ENCODE results near the gene ENPEP.
"Not testable (repeated sequence)": the region's sequence is repeated elsewhere in the genome, so short reads cannot be mapped to it uniquely, and the experiment has no call there.

ENPEP gene

GRCh38 chr4:110518889-110519490, 43.0 kb downstream of the ENPEP start:
- DNase-seq: peak; percentile 4

- DNase-seq: no peak
These were observed 44.9 kb downstream of the ENPEP start for GRCh38 chr4:110520886-110521285.

DNA sequence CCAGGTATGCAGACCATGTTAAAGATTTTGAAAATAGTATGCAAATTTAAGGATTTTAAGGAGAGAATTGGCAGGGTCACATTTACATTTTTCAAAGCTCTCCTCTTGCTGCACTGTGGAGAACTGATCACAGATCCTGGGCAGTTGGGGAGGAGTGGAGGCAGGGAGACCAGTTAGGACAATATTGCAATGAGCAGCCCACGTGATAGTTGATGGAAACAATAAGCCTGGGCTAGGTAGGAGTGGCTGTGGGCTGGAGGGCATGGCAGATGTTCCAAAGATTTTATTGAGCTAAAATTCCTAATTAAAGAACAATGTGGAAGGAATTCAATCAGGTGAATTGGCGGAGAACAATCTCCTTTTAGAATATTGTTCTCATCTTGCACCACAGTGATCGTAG, 50.6 kb downstream of the ENPEP start:
- no peak for DNase-seq

- no peak for DNase-seq
These were observed 51.2 kb downstream of the ENPEP start for GRCh38 chr4:110527156-110527555.

- no peak for DNase-seq
These were observed 57.1 kb downstream of the ENPEP start for GRCh38 chr4:110532901-110533589.

DNA sequence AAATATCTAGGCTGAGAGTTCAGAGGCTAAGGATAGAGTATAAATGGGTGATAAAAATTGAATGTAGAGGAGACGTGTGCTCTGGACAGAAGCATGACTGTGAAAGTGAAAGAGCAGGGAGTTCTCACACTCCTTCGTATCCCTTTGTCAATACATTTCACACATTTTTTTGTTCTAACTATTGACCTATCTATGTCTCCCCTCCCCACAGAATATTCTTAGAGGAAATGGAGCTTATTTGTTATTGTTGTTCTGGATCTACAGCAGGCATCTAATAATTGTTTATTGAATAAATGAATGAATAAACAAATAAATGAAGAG, 57.6 kb downstream of the ENPEP start:
- no peak for DNase-seq

DNA sequence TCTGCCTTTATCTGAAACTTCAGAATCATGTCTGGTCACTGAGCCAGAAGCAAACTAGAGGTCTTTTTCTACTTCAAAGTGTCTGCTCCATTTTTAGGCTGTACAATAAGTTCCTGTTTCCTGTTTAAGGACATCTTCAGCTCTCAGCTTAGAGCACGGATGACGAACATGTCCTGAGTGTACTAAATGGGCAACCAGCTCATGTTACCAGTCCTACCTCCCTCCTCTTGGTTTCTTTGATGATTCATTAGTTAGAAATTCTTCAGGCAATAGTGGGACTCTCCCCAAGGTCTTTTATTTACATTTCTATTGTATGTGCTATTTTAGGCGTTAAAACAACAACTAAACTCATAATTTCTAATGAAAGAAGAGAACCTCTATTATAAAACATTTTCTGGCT, 58.0 kb downstream of the ENPEP start:
- DNase-seq: peak; percentile 32

GRCh38 chr4:110540581-110540980, 64.6 kb downstream of the ENPEP start:
- no peak for DNase-seq

DNA sequence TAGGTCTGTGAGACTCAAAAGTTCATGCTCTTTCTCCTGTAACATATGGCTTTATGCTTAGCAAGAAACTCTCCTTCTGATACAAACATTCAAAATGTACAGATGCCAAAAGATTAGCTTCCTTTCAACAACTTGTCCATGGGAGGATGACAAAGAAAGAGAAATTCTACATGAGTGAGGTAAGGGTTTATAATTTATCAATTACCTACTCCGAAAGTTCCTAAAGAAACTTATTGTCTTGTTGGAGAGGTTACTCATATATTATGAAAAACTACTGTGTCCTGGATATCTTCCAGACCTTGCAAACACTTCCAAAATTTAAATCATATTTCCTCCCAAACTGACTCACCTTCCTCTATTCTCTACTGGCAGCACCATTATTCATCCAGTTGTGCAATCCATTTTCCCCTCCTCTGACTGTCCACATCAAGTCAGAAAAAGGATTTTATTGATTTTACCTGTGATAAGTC, 65.1 kb downstream of the ENPEP start:
- no peak for DNase-seq

DNA sequence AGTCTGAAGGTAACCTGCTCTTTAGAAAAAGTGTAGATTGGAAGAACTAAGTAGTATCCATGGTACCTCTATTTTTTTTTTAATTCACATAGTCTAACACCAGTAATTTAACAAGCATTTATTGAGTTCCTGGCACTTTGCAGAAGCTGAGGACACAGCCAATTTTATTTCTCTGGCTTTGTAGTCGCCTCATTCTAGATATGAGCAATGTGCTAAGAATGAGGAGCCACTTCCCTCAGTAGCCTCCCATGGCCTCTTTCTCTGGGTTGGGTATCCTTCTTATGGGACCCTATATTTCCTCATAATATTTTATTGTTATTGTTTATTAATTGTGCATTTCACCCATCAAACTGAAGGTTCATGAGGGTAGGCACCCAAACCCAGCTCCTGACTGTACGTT, 67.6 kb downstream of the ENPEP start:
- DNase-seq: no peak

DNA sequence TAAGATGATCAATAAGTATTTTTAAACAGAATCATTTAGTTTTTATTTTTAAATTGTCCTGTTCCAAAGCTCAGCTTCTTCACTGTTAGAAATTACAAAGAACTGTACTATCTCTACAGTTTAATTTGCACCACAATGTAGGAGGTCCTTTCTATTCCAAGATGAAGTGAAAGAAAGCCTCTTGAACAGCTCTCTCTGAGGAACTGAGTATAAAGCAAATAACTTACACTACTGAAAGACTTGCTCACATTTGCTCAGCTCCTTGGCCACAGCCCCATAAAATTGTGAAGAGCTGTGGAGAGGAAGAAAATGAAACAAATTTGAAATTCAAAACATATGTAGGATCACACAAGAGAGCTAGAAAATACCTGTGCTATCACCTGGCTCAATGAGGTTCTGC, 68.6 kb downstream of the ENPEP start:
- DNase-seq: no peak

GRCh38 chr4:110550260-110550659, 74.3 kb downstream of the ENPEP start:
- no peak for DNase-seq

GRCh38 chr4:110553197-110553596, 77.2 kb downstream of the ENPEP start:
- no peak for DNase-seq

DNA sequence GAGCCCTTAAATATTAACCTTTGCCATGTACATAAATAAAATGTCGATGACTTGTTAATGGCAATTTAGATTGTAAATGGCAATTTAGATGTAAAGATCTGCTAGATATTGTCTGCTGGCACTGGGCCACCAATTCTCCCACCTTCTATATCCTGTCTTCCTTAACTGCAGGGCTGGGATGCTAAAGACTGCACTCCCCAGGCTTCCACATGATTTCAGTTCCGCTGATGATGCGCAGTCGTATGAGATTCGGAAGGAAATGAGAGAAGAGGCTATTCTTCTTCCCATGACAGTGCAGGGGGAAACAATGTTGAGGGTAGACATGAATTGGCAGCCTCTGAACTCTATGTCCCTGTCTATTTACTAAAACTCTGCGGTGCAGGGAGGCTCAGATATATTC, 91.3 kb downstream of the ENPEP start:
- DNase-seq: no peak

DNA sequence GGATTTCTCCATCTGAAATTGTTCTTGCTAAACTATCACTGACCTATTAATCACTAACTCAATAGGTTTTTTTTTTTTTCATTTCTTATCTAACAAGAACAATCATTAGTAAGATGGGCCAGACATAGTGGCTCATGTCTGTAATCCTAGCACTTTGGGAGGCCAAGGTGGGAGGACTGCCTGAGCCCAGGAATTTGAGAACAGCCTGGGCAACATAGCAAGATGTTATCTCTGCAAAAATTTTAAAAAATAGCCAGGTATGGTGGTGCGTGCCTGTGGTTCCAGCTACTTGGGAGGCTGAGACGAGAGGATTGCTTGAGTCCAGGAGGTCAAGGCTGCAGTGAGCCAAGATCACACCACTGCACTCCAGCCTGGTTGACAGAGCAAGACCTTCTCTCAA, 100.7 kb downstream of the ENPEP start:
- not testable (repeated sequence) for DNase-seq

GRCh38 chr4:110586131-110586850, 110.3 kb downstream of the ENPEP start:
- DNase-seq: peak; percentile 1

- no peak for DNase-seq
These were observed 111.8 kb downstream of the ENPEP start for GRCh38 chr4:110587666-110588285.

DNA sequence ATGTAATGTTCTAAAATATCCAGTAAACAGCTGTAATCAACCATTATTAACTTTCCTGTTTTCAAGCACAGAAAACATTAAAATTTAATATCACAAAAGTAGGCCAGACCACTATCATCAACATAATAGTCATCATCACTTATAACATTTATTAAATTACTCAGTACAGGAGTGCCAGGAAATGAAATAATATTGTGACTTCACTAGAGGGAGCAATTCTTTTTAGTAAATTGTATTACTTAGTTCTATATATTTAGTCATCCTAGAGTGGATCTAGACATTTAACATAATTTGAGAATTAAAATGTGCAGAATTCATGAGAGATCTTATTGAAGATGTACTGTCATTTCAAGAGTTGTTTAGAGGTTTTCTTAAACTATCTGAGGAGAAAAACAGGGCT, 113.3 kb downstream of the ENPEP start:
- peak; percentile 5 for DNase-seq

- no peak for DNase-seq
These were observed 119.6 kb downstream of the ENPEP start for GRCh38 chr4:110595583-110595982.

DNA sequence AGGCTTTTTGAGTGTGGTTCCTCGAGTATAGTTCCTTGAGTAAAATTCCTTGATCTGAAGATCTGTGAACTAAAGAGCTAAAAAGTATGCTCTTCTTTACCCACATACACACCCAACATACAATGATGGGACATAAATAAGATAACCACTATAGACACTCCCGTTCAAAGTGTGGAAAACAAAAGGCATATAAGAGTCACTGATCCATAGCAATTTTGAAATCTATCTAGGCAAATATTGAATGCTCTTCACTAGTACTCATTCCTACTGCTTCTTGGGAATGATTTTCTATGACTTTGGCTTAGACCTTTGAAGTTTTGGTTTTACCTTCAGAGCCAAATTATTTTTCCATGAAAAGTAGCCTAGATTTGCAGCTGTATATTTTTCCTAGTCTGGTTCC, 120.5 kb downstream of the ENPEP start:
- no peak for DNase-seq

DNA sequence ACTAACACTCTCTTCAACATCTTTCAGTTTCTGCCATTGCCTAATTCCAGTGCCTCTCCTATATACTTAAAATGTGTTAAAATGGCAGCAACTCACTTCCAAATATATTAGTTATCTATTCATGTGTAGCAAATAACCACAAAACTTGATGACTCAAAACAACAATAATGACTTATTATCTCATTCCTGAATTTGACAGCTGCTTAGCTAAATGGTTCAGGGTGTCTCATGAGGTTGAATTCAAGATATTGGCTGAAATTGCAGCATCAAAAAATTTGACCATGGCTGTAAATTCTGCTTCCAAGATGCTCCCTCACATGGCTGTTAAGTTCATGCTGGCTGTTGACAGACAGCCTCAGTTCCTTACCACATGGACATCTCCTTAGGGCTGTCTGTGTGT, 121.6 kb downstream of the ENPEP start:
- no peak for DNase-seq

GRCh38 chr4:110602061-110602460, 126.1 kb downstream of the ENPEP start:
- no peak for DNase-seq

DNA sequence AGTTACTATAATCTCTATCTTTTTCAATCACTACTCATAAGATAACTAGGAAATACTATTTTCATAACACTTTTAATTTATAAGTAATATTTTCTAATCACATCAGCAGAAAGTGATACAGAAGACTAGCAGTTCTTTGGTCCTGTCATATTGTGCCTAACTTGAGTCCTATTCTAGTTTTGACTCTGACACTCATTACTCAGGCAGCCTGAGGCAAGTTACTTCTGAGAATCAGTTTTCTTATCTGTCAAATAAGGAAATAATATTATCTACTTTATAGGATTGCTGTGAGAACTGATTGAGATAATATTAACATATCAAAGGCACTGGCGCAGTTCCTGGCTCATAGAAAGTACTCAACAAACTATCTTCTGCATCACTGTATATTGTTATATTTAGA, 129.1 kb downstream of the ENPEP start:
- no peak for DNase-seq
